H1 (cell line): Measurements from ENCODE around the gene ZNF555. TPM values are rescaled to one million over a fixed set of nuclear protein-coding genes. Genes with fewer than 3 reads are reported as not detected.

ENCODE experiments used
- CTCF ChIA-PET: fragments of 300-600 bp; sonication (Branson Sonifier 250); formaldehyde crosslinking; loops from one replicate; lab custom pipeline; 2021; ENCODE audit not compliant: partially characterized antibody; lab: Charles Lee
- POLR2A ChIA-PET: fragments of 300-600 bp; sonication (Branson Sonifier 250); formaldehyde crosslinking; loops from one replicate; lab custom pipeline; 2021; ENCODE audit warnings: inconsistent platforms; ENCODE audit not compliant: partially characterized antibody; lab: Charles Lee
- DNase-seq, 2 experiments: peaks; one replicate each; pipeline versions ENCODE4 v3.0.0 to v3.0.0-alpha.2; 2010 to 2022; ENCODE audit warnings: low spot score in 2 of 2, low read depth in 1 of 2, mixed read lengths in 1 of 2
- FAIRE-seq: peaks from 2 replicates; lab custom pipeline; 2011; peaks lifted over from hg19 to GRCh38; lab: Jason Lieb, UNC
- H2AFZ ChIP-seq: 2 replicates; pipeline ENCODE4 v1.8.1; 2012; ENCODE audit warnings: low read length, inconsistent platforms
- H2AK5ac ChIP-seq: 2 replicates; pipeline ENCODE4 v1.6.1; 2013; ENCODE audit warnings: low read depth, low read length
- H2BK120ac ChIP-seq: replicated peaks from 2 replicates; pipeline ENCODE3; 2013; ENCODE audit warnings: low read depth, low read length, inconsistent platforms
- H2BK12ac ChIP-seq: 2 replicates; pipeline ENCODE4 v1.6.1; 2013; ENCODE audit warnings: low read depth, low read length
- H2BK15ac ChIP-seq: 2 replicates; pipeline ENCODE4 v1.6.1; 2013; ENCODE audit warnings: low read length
- H2BK20ac ChIP-seq: 2 replicates; pipeline ENCODE4 v1.6.1; 2013; ENCODE audit warnings: low read length
- H2BK5ac ChIP-seq: 2 replicates; pipeline ENCODE4 v1.6.1; 2013; ENCODE audit warnings: low read depth, low read length
- H3K14ac ChIP-seq: 2 replicates; pipeline ENCODE4 v1.6.1; 2013; ENCODE audit warnings: inconsistent platforms; ENCODE audit not compliant: insufficient read length
- H3K18ac ChIP-seq: 2 replicates; pipeline ENCODE4 v1.6.1; 2013; ENCODE audit warnings: low read length; ENCODE audit errors: extremely low read depth
- H3K23ac ChIP-seq: 2 replicates; pipeline ENCODE4 v1.6.1; 2013; ENCODE audit warnings: inconsistent platforms; ENCODE audit not compliant: insufficient read length
- H3K23me2 ChIP-seq: 2 replicates; pipeline ENCODE4 v1.6.1; 2013; ENCODE audit warnings: low read depth, low read length
- H3K27ac ChIP-seq: 2 replicates; pipeline ENCODE4 v1.6.1; 2011; ENCODE audit warnings: low read depth, low read length, inconsistent platforms
- H3K27me3 ChIP-seq, 4 experiments: replicated peaks in 1 of 4; 1 replicate in 1 of 4; 2 replicates in 3 of 4; pipeline versions ENCODE4 v1.6.1 to v1.8.1; 2011 to 2013; ENCODE audit warnings: low read length in 3 of 4, mild to moderate bottlenecking in 3 of 4, inconsistent platforms in 2 of 4, mixed read lengths in 2 of 4, moderate library complexity in 1 of 4; ENCODE audit not compliant: control insufficient read depth in 3 of 4, insufficient read depth in 3 of 4; ENCODE audit errors: extremely low read depth in 1 of 4
- H3K36me3 ChIP-seq, 4 experiments: 2 replicates each; pipeline versions ENCODE4 v1.6.1 to v1.8.1; 2011 to 2013; ENCODE audit warnings: mild to moderate bottlenecking in 4 of 4, low read length in 3 of 4, moderate library complexity in 2 of 4, control low read depth in 1 of 4, inconsistent platforms in 1 of 4; ENCODE audit not compliant: insufficient read depth in 4 of 4, control insufficient read depth in 2 of 4
- H3K4ac ChIP-seq: replicated peaks from 2 replicates; pipeline ENCODE3; 2013; ENCODE audit warnings: low read length, low read depth, mixed read lengths, inconsistent platforms; ENCODE audit not compliant: insufficient read length
- H3K4me1 ChIP-seq, 4 experiments: replicated peaks in 1 of 4; 1 replicate in 1 of 4; 2 replicates in 3 of 4; pipeline versions ENCODE4 v1.6.1 to v1.8.1; 2011 to 2013; ENCODE audit warnings: low read length in 3 of 4, inconsistent platforms in 2 of 4, mixed read lengths in 1 of 4; ENCODE audit not compliant: insufficient read depth in 4 of 4, control insufficient read depth in 3 of 4
- H3K4me2 ChIP-seq, 2 experiments: 2 replicates each; pipeline versions ENCODE4 v1.6.1 to v1.8.1; 2011 to 2013; ENCODE audit warnings: low read depth in 2 of 2, low read length in 2 of 2, control low read depth in 1 of 2, inconsistent platforms in 1 of 2, mild to moderate bottlenecking in 1 of 2; ENCODE audit not compliant: insufficient read depth in 1 of 2
- H3K4me3 ChIP-seq, 4 experiments: fragments of 200-600, 300-600 bp in 1 of 4; sonication (generic), shearing (Covaris generic), sonication (Bioruptor Twin) in 1 of 4; 2 replicates each; pipeline versions ENCODE4 v1.5.1 to v1.8.1; 2011 to 2016; ENCODE audit warnings: low read length in 4 of 4, low read depth in 3 of 4, control low read depth in 2 of 4, inconsistent platforms in 2 of 4, mild to moderate bottlenecking in 2 of 4, mixed read lengths in 1 of 4, moderate library complexity in 1 of 4; ENCODE audit not compliant: insufficient read depth in 2 of 4; ENCODE audit errors: extremely low read depth in 1 of 4
- H3K56ac ChIP-seq: replicated peaks from 2 replicates; pipeline ENCODE3; 2013; ENCODE audit warnings: low read depth, mild to moderate bottlenecking, mixed read lengths, low read length, inconsistent platforms; ENCODE audit not compliant: insufficient read length
- H3K79me1 ChIP-seq: 2 replicates; pipeline ENCODE4 v1.6.1; 2013; ENCODE audit warnings: low read depth, low read length, control low read depth
- H3K79me2 ChIP-seq, 2 experiments: 2 replicates each; pipeline versions ENCODE4 v1.6.1 to v1.8.1; 2012 to 2013; ENCODE audit warnings: low read length in 2 of 2, mild to moderate bottlenecking in 2 of 2, inconsistent platforms in 1 of 2; ENCODE audit not compliant: insufficient read depth in 2 of 2, control insufficient read depth in 1 of 2
- H3K9ac ChIP-seq, 4 experiments: replicated peaks in 1 of 4; 1 replicate in 1 of 4; 2 replicates in 3 of 4; pipeline versions ENCODE4 v1.6.1 to v1.8.1; 2011 to 2013; ENCODE audit warnings: low read depth in 3 of 4, low read length in 3 of 4, control low read depth in 2 of 4, mild to moderate bottlenecking in 2 of 4, moderate library complexity in 2 of 4, inconsistent platforms in 1 of 4; ENCODE audit errors: extremely low read depth in 1 of 4
- H3K9me3 ChIP-seq, 2 experiments: 2 replicates each; pipeline versions ENCODE4 v1.6.1 to v1.8.1; 2012 to 2013; ENCODE audit warnings: mild to moderate bottlenecking in 2 of 2, moderate library complexity in 2 of 2, control low read depth in 1 of 2, inconsistent platforms in 1 of 2, low read depth in 1 of 2, low read length in 1 of 2, mixed read lengths in 1 of 2; ENCODE audit not compliant: insufficient read depth in 2 of 2
- H4K20me1 ChIP-seq, 2 experiments: replicated peaks in 1 of 2; 2 replicates each; pipeline versions ENCODE3 to v1.8.1; 2011 to 2013; ENCODE audit warnings: inconsistent platforms in 2 of 2, low read length in 2 of 2, mild to moderate bottlenecking in 1 of 2; ENCODE audit not compliant: insufficient read depth in 2 of 2, control insufficient read depth in 1 of 2
- H4K5ac ChIP-seq: 2 replicates; pipeline ENCODE4 v1.6.1; 2013; ENCODE audit warnings: low read length, low read depth, mixed read lengths, inconsistent platforms; ENCODE audit not compliant: insufficient read length
- H4K8ac ChIP-seq: 2 replicates; pipeline ENCODE4 v1.8.0; 2013; ENCODE audit warnings: mild to moderate bottlenecking, moderate library complexity, low read length, inconsistent platforms; ENCODE audit not compliant: insufficient read depth; ENCODE audit errors: extremely low read depth
- H4K91ac ChIP-seq: replicated peaks from 2 replicates; pipeline ENCODE3; 2013; ENCODE audit warnings: low read length, mixed read lengths, inconsistent platforms; ENCODE audit not compliant: insufficient read length
- ASH2L ChIP-seq: fragments of 200-600, 300-600 bp; sonication (generic); IDR thresholded peaks from one replicate; pipeline ENCODE4 v1.7.1; 2017; ENCODE audit warnings: low read length
- BRCA1 ChIP-seq: IDR thresholded peaks from 2 replicates; pipeline ENCODE4 v1.6.1; 2012; ENCODE audit warnings: low read depth, low read length, improper control_type of control experiment
- CBX5 ChIP-seq: fragments of 300-800, 300-1000 bp; sonication (generic); IDR thresholded peaks from 2 replicates; pipeline ENCODE4 v1.7.1; 2016; ENCODE audit warnings: antibody characterized with exemption, low read length, low read depth
- CBX8 ChIP-seq: fragments of 300-800, 300-1000 bp; sonication (generic); IDR thresholded peaks from 2 replicates; pipeline ENCODE4 v1.7.1; 2016; ENCODE audit warnings: low read depth, low read length, borderline replicate concordance
- CTBP2 ChIP-seq: IDR thresholded peaks from 2 replicates; pipeline ENCODE4 v1.7.0; 2011; ENCODE audit warnings: borderline replicate concordance, mild to moderate bottlenecking, moderate library complexity, mixed read lengths, low read length; ENCODE audit not compliant: insufficient read depth, insufficient read length
- NRF1 ChIP-seq: IDR thresholded peaks from 2 replicates; pipeline ENCODE4 v1.6.1; 2011; ENCODE audit warnings: mild to moderate bottlenecking, low read depth, low read length, improper control_type of control experiment
- RNF2 ChIP-seq: fragments of 200-900, 300-1000 bp; sonication (generic); IDR thresholded peaks from 2 replicates; pipeline ENCODE4 v1.7.1; 2016; ENCODE audit warnings: borderline replicate concordance, low read depth, mild to moderate bottlenecking, antibody characterized with exemption, low read length; ENCODE audit not compliant: poor library complexity, severe bottlenecking; ENCODE audit errors: missing control alignments
- RXRA ChIP-seq: IDR thresholded peaks from 2 replicates; pipeline ENCODE4 v1.6.1; 2011; ENCODE audit warnings: low read depth, mild to moderate bottlenecking, low read length, moderate library complexity; ENCODE audit not compliant: insufficient read depth
- TEAD4 ChIP-seq: IDR thresholded peaks from 2 replicates; pipeline ENCODE4 v1.6.1; 2012; ENCODE audit warnings: low read depth, low read length, inconsistent platforms, mixed read lengths
- WGBS, 2 experiments: shearing (Covaris generic) in 1 of 2; methylation state at CpG; one replicate each; pipeline versions ENCODE4 v1.1.6 to v1.1.7; 2013 to 2015; ENCODE audit warnings: low lambda C conversion rate in 2 of 2, mixed read lengths in 2 of 2, inconsistent platforms in 1 of 2, low coverage in 1 of 2, missing lambda C conversion rate in 1 of 2; ENCODE audit not compliant: insufficient replicate concordance in 2 of 2, insufficient coverage in 1 of 2, insufficient read length in 1 of 2; ENCODE audit errors: extremely low coverage in 1 of 2, missing lambda C conversion rate in 1 of 2; 5-methylcytosine and 5-hydroxymethylcytosine counted together
- polyA plus RNA-seq, 7 experiments: library from polyadenylated mRNA; depleted of rRNA in 3 of 7; stranded (reverse) in 5 of 7; unstranded in 2 of 7; fragments of >200 nt in 5 of 7; fragments of 200-250 nt in 2 of 7; gene quantifications; 1 replicate in 5 of 7; 2 replicates in 1 of 7; 4 replicates in 1 of 7; pipeline versions ENCODE4 v1.2.1 to v1.2.3, GENCODE V29; 2011 to 2013; ENCODE audit warnings: missing spikeins in 2 of 7, mixed read lengths in 2 of 7
- total RNA-seq: library from RNA; stranded (reverse); fragmentation: NEBNext Ultra II Directional; extraction: Animal tissue kit (Norgen Biotek cat#: 25700); gene quantifications from 2 replicates; pipeline ENCODE4 v1.2.1, GENCODE V29; 2021

The ZNF555 gene
- total and polyA plus RNA-seq, 2 of the 8 experiments (the other 6 are each of a cell fraction or from before 2014, with no cell fraction given): 1.6 to 5.7 TPM

DNA sequence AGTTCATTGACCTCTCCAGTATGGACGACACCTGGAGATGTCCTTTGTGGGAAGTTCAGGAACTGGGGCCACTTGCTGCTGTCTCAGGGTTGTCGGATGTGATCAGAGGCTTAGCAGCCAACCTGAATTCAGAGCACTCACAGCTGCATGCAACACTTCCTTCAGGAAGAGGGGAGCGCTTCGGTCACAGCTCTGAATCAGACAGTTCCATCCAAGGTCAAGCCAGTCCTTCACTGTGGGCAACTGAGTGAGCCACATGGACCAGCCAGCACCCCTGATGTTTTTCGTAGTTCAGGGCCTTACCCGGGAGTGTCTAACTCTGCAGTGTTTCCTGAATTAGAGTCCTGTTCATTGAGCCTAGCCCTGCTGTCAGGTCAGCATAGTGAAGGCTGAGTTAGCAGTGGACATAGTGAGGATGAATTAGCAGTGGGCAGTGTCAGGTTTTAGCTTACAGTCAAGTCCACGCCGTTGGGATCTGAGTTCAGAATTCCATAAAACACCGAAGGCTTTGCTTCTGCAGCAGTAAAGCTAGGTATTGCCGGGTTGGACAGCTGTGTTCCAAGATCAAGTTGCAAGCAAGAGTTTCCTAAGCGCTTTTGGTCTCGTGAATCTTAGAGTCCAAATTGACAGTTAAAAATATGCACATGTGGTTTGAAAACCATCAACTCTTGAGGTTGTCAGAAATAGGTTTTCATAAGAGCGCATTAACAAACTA is 5.1 kb downstream of the ZNF555 start:
- no peak overlapping the region for H2BK12ac ChIP-seq
- H3K4me3 ChIP-seq: no peak overlapping the region
- peaks cover 0 to 14% (median 6%) of the 10 kb centered on the region in 4 experiments; a peak in 4 of 8 replicates for H3K36me3 ChIP-seq
- no peak overlapping the region for H2BK120ac ChIP-seq
- peaks cover 0 to 3% of the 10 kb centered on the region in 2 experiments; a peak in 2 of 4 replicates for H3K79me2 ChIP-seq
- H4K8ac ChIP-seq: no peak overlapping the region
- no peak overlapping the region for H2BK15ac ChIP-seq
- no peak for FAIRE-seq
- H3K4me1 ChIP-seq: no peaks in the 10 kb centered on the region; a peak in 3 of 7 replicates
- H3K23me2 ChIP-seq: no peaks in the 10 kb centered on the region; the same call in 1 of the 2 replicates
- TF ChIP-seq CBX8 (no peak), ASH2L (no peak), CTBP2 (no peak), TEAD4 (no peak), NRF1 (no peak), CBX5 (no peak), RNF2 (no peak), BRCA1 (no peak), RXRA (no peak)
- H2BK5ac ChIP-seq: no peak overlapping the region
- POLR2A ChIA-PET: interaction anchor here (0.6 to 1.1 kb wide), 2 partner anchors 54 to 246 kb away, joined by 3 to 4 read pairs; partner anchors contain the start of gene ZNF57
- no peak overlapping the region for H3K14ac ChIP-seq
- no peak overlapping the region for H3K23ac ChIP-seq
- no peak overlapping the region for H2AK5ac ChIP-seq
- H3K27ac ChIP-seq: no peak overlapping the region
- H3K56ac ChIP-seq: no peak overlapping the region
- no peak overlapping the region for H3K4ac ChIP-seq
- H3K27me3 ChIP-seq: peaks cover 0 to 6% (median 2%) of the 10 kb centered on the region in 4 experiments; a peak in 3 of 7 replicates
- peaks cover 40 to 48% of the 10 kb centered on the region in 2 experiments for H3K9me3 ChIP-seq
- CTCF ChIA-PET: interaction anchor here (0.9 kb wide), 1 partner anchor 41 kb away, joined by 3 read pairs; no protein-coding TSS in a partner anchor
- no peak overlapping the region for H4K91ac ChIP-seq
- no peaks in the 10 kb centered on the region for H4K20me1 ChIP-seq
- H2AFZ ChIP-seq: no peak overlapping the region
- DNase-seq: no peak
- H3K79me1 ChIP-seq: peaks cover 2% of the 10 kb centered on the region; the same call in 1 of the 2 replicates
- no peak overlapping the region for H3K18ac ChIP-seq
- no peak overlapping the region for H3K9ac ChIP-seq
- 88% methylated on average over 13 of the region's 13 CpGs; no CpG with 5 or more reads in 1 of the 2 experiments for WGBS, 2 experiments
- H4K5ac ChIP-seq: no peak overlapping the region
- no peak overlapping the region for H3K4me2 ChIP-seq
- no peak overlapping the region for H2BK20ac ChIP-seq
